COLO829 (cell line): ENCODE results near the gene TCHHL1.
A peak's percentile ranks its signal among the peaks of the same experiment; 100 is the strongest.

Experiments used
- DNase-seq: peaks from one replicate; pipeline ENCODE4 v3.0.0; 2012; ENCODE audit warnings: low spot score

The TCHHL1 gene

GRCh38 chr1:152038871-152039270 lies 50.0 kb downstream of the TCHHL1 start:
- no peak for DNase-seq

- peak; percentile 79 for DNase-seq
Observed at GRCh38 chr1:152036267-152037216, 52.3 kb downstream of the TCHHL1 start, which contains the start of gene S100A11. S100A11 (minus strand) TSS chr1:152037004; CDS start chr1:152036915, 89 bp downstream.

GRCh38 chr1:152035539-152036266 lies 53.2 kb downstream of the TCHHL1 start:
- DNase-seq: peak; percentile 60

GRCh38 chr1:152034654-152035538 lies 54.0 kb downstream of the TCHHL1 start:
- peak; percentile 89 for DNase-seq

GRCh38 chr1:152034324-152034653 lies 54.6 kb downstream of the TCHHL1 start:
- peak; percentile 71 for DNase-seq
